IMR-90 (cell line): Measurements from ENCODE around the gene HYAL1. TPM values are rescaled to one million over a fixed set of nuclear protein-coding genes. Genes with fewer than 3 reads are reported as not detected.

Source experiments
- ATAC-seq: fragments of 200-7000 bp; cut with Tn5 transposase; 2 replicates; pipeline ENCODE4 v1.9.1; 2020; ENCODE audit warnings: low read depth, mild to moderate bottlenecking, moderate library complexity
- BruUV-seq: library from RNA; stranded (reverse); fragments of 400-500 nt; replicated peaks from 2 replicates; lab custom pipeline; 2021; lab: Mats Ljungman, UMichigan
- CTCF ChIA-PET: fragments of 300-600 bp; formaldehyde crosslinking; extraction: SDS; loops from one replicate; lab custom pipeline; 2021; ENCODE audit warnings: antibody characterized with exemption; lab: Yijun Ruan, JAX
- POLR2A ChIA-PET: fragments of 300-600 bp; sonication (Branson Sonifier 250); formaldehyde crosslinking; loops from one replicate; lab custom pipeline; 2022; ENCODE audit warnings: antibody characterized with exemption; ENCODE audit not compliant: unreplicated experiment; lab: Charles Lee
- DNase-seq: peaks from one replicate; pipeline ENCODE4 v3.0.0; 2013
- H2AFZ ChIP-seq: replicated peaks from 2 replicates; pipeline ENCODE3; 2013; ENCODE audit warnings: low read length, mild to moderate bottlenecking; ENCODE audit not compliant: poor library complexity
- H2AK5ac ChIP-seq: 2 replicates; pipeline ENCODE4 v1.6.1; 2013; ENCODE audit warnings: low read depth, low read length, inconsistent platforms
- H2AK9ac ChIP-seq: replicated peaks from 2 replicates; pipeline ENCODE3; 2013; ENCODE audit warnings: mild to moderate bottlenecking, low read depth, low read length, moderate library complexity; ENCODE audit not compliant: poor library complexity
- H2BK120ac ChIP-seq: 2 replicates; pipeline ENCODE4 v1.6.1; 2013; ENCODE audit warnings: low read depth, low read length, inconsistent platforms
- H2BK15ac ChIP-seq: 3 replicates; pipeline ENCODE4 v1.6.1; 2013; ENCODE audit warnings: low read depth, low read length, inconsistent platforms
- H2BK20ac ChIP-seq: 2 replicates; pipeline ENCODE4 v1.6.1; 2013; ENCODE audit warnings: low read depth, mild to moderate bottlenecking, inconsistent platforms, low read length, moderate library complexity
- H2BK5ac ChIP-seq: 2 replicates; pipeline ENCODE4 v1.6.1; 2013; ENCODE audit warnings: mild to moderate bottlenecking, low read depth, low read length, inconsistent platforms; ENCODE audit not compliant: poor library complexity, severe bottlenecking
- H3K14ac ChIP-seq: replicated peaks from 2 replicates; pipeline ENCODE4 v1.6.1; 2013; ENCODE audit warnings: low read depth, low read length, inconsistent platforms
- H3K18ac ChIP-seq: 2 replicates; pipeline ENCODE4 v1.6.1; 2013; ENCODE audit warnings: low read depth, low read length, control low read depth
- H3K23ac ChIP-seq: 2 replicates; pipeline ENCODE4 v1.6.1; 2013; ENCODE audit warnings: low read depth, low read length, inconsistent platforms
- H3K27ac ChIP-seq: 2 replicates; pipeline ENCODE4 v1.5.1; 2013; ENCODE audit warnings: mild to moderate bottlenecking, control low read depth, low read length; ENCODE audit not compliant: insufficient read depth
- H3K27me3 ChIP-seq: 2 replicates; pipeline ENCODE4 v1.6.1; 2013; ENCODE audit warnings: low read length; ENCODE audit not compliant: control insufficient read depth, insufficient read depth
- H3K36me3 ChIP-seq: 2 replicates; pipeline ENCODE4 v1.6.1; 2013; ENCODE audit warnings: low read length, mixed read lengths; ENCODE audit not compliant: control insufficient read depth, insufficient read depth
- H3K4ac ChIP-seq: 2 replicates; pipeline ENCODE4 v1.6.1; 2013; ENCODE audit warnings: low read depth, low read length, inconsistent platforms
- H3K4me1 ChIP-seq: 2 replicates; pipeline ENCODE4 v1.6.1; 2013; ENCODE audit warnings: low read length, mixed read lengths; ENCODE audit not compliant: control insufficient read depth, insufficient read depth
- H3K4me2 ChIP-seq: 2 replicates; pipeline ENCODE4 v1.6.1; 2013; ENCODE audit warnings: low read depth, mild to moderate bottlenecking, control low read depth, low read length, moderate library complexity
- H3K4me3 ChIP-seq: 2 replicates; pipeline ENCODE4 v1.5.1; 2013; ENCODE audit warnings: low read depth, mild to moderate bottlenecking, control low read depth, low read length, moderate library complexity; ENCODE audit not compliant: insufficient read depth
- H3K56ac ChIP-seq: 2 replicates; pipeline ENCODE4 v1.6.1; 2013; ENCODE audit warnings: low read length, inconsistent platforms; ENCODE audit not compliant: insufficient read depth; ENCODE audit errors: extremely low read depth
- H3K79me1 ChIP-seq, 2 experiments: 2 replicates each; pipeline ENCODE4 v1.6.1; 2013; ENCODE audit warnings: low read length in 2 of 2, inconsistent platforms in 1 of 2, low read depth in 1 of 2
- H3K9ac ChIP-seq: 2 replicates; pipeline ENCODE4 v1.6.1; 2013; ENCODE audit warnings: low read depth, low read length, control low read depth
- H3K9me1 ChIP-seq: 2 replicates; pipeline ENCODE4 v1.6.1; 2013; ENCODE audit warnings: low read length, inconsistent platforms; ENCODE audit not compliant: insufficient read depth
- H3K9me3 ChIP-seq: 2 replicates; pipeline ENCODE4 v1.6.1; 2013; ENCODE audit warnings: low read length; ENCODE audit not compliant: control insufficient read depth, insufficient read depth
- H4K20me1 ChIP-seq: 2 replicates; pipeline ENCODE4 v1.6.1; 2013; ENCODE audit warnings: low read length, inconsistent platforms; ENCODE audit not compliant: insufficient read depth
- H4K5ac ChIP-seq: 2 replicates; pipeline ENCODE4 v1.6.1; 2013; ENCODE audit warnings: mild to moderate bottlenecking, low read depth, low read length, control low read depth
- H4K8ac ChIP-seq, 2 experiments: 2 replicates each; pipeline ENCODE4 v1.6.1; 2013; ENCODE audit warnings: low read depth in 2 of 2, low read length in 2 of 2, control low read depth in 1 of 2, inconsistent platforms in 1 of 2
- H4K91ac ChIP-seq: 2 replicates; pipeline ENCODE4 v1.6.1; 2013; ENCODE audit warnings: low read depth, low read length, inconsistent platforms; ENCODE audit not compliant: insufficient read depth
- CHD1 ChIP-seq: IDR thresholded peaks from 2 replicates; pipeline ENCODE4 v1.6.1; 2012; ENCODE audit warnings: low read depth, low read length, improper control_type of control experiment
- CTCF ChIP-seq: conservative IDR thresholded peaks from 2 replicates; pipeline ENCODE4 v1.5.1; 2012; ENCODE audit warnings: mild to moderate bottlenecking, low read depth, low read length, improper control_type of control experiment
- FOS ChIP-seq: fragments of 150-350 bp; IDR thresholded peaks from 2 replicates; pipeline ENCODE4 v1.6.1; 2016; ENCODE audit warnings: low read depth, low read length
- MAFK ChIP-seq: IDR thresholded peaks from 2 replicates; pipeline ENCODE4 v1.6.1; 2012; ENCODE audit warnings: low read depth, low read length, improper control_type of control experiment
- MAZ ChIP-seq: IDR thresholded peaks from 2 replicates; pipeline ENCODE4 v1.6.1; 2012; ENCODE audit warnings: low read depth, mild to moderate bottlenecking, low read length, improper control_type of control experiment, moderate library complexity, borderline replicate concordance
- NFE2L2 ChIP-seq: fragments of 150-350 bp; IDR thresholded peaks from 2 replicates; pipeline ENCODE4 v1.6.1; 2016; ENCODE audit warnings: low read depth, mild to moderate bottlenecking, low read length
- POLR2A ChIP-seq: IDR thresholded peaks from 2 replicates; pipeline ENCODE4 v1.6.1; 2012; ENCODE audit warnings: mild to moderate bottlenecking, low read depth, low read length
- RAD21 ChIP-seq: IDR thresholded peaks from 2 replicates; pipeline ENCODE4 v1.6.1; 2012; ENCODE audit warnings: low read length, improper control_type of control experiment
- RCOR1 ChIP-seq: IDR thresholded peaks from 2 replicates; pipeline ENCODE4 v1.6.1; 2012; ENCODE audit warnings: mild to moderate bottlenecking, low read length, improper control_type of control experiment; ENCODE audit not compliant: insufficient replicate concordance
- RFX5 ChIP-seq: IDR thresholded peaks from 2 replicates; pipeline ENCODE4 v1.8.0; 2012; ENCODE audit warnings: low read depth, mild to moderate bottlenecking, low read length, moderate library complexity
- USF2 ChIP-seq: fragments of 150-350 bp; IDR thresholded peaks from 2 replicates; pipeline ENCODE4 v1.6.1; 2017; ENCODE audit warnings: mild to moderate bottlenecking, antibody characterized with exemption, low read length, low read depth
- WGBS, 2 experiments: methylation state at CpG; one replicate each; pipeline versions ENCODE4 v1.1.5 to v1.1.7; 2013; ENCODE audit warnings: missing lambda C conversion rate in 2 of 2; ENCODE audit not compliant: insufficient read length in 1 of 2; ENCODE audit errors: extremely low coverage in 2 of 2; 5-methylcytosine and 5-hydroxymethylcytosine counted together
- dilution Hi-C: fragments of 300-500 bp; cut with HindIII; formaldehyde crosslinking; loops from one replicate; pipeline ENCODE4 v1.14.3; 2018; ENCODE audit warnings: low sequenced_read_pairs; ENCODE audit not compliant: unreplicated experiment
- in situ Hi-C: fragments of 300-500 bp; cut with MboI; formaldehyde crosslinking; loops from 3 replicates; pipeline ENCODE4 v1.14.3; 2019; ENCODE audit warnings: low sequenced_read_pairs, inconsistent platforms, mixed read lengths
- intact Hi-C: fragments of 100-400 bp; cut with micrococcal nuclease; formaldehyde crosslinking; loops from 2 replicates; pipeline ENCODE4 v1.10.0; 2022
- polyA plus RNA-seq, 3 experiments: library from polyadenylated mRNA; depleted of rRNA; stranded (reverse); fragments of >200 nt; gene quantifications; 2 replicates each; pipeline ENCODE4 v1.2.3, GENCODE V29; 2012; ENCODE audit warnings: low replicate concordance in 1 of 3
- total RNA-seq: library from RNA; depleted of rRNA; stranded (reverse); fragments of >200 nt; gene quantifications from 2 replicates; pipeline ENCODE4 v1.2.3, GENCODE V29; 2012

Gene HYAL1
- total and polyA plus RNA-seq, 2 of the 4 experiments (the other 2 are of a cell fraction): 0.32 to 0.36 TPM

GRCh38 chr3:50286322-50287227 is 16.8 kb downstream of the HYAL1 start:
- Histone ChIP-seq H2BK5ac (no peak overlapping the region), H2BK20ac (no peak overlapping the region), H3K9me3 (no peaks in the 10 kb centered on the region), H3K9me1 (no peaks in the 10 kb centered on the region; the same call in 1 of the 2 replicates), H3K79me1 (peaks cover 12 to 24% of the 10 kb centered on the region in 2 experiments), H3K9ac (no peak overlapping the region), H3K4me2 (no peak overlapping the region), H2AFZ (no peak overlapping the region), H3K27ac (no peak overlapping the region), H4K8ac (no peak overlapping the region), H3K4ac (no peak overlapping the region), H3K18ac (no peak overlapping the region), H3K27me3 (no peaks in the 10 kb centered on the region), H3K4me1 (peaks cover 3% of the 10 kb centered on the region), H3K23ac (no peak overlapping the region), H2AK9ac (no peak overlapping the region), H4K20me1 (no peaks in the 10 kb centered on the region; the same call in 1 of the 2 replicates), H2AK5ac (no peak overlapping the region), H2BK120ac (no peak overlapping the region), H3K4me3 (no peak overlapping the region), H4K5ac (no peak overlapping the region), H4K91ac (no peak overlapping the region), H3K14ac (no peak overlapping the region), H3K36me3 (peaks cover 34% of the 10 kb centered on the region), H3K56ac (no peak overlapping the region), H2BK15ac (no peak overlapping the region)
- intact Hi-C loops: no loop called here
- BruUV-seq: no TSS peak
- TF ChIP-seq MAZ (no peak), MAFK (no peak), CTCF (no peak), NFE2L2 (no peak), FOS (no peak), RCOR1 (no peak), POLR2A (no peak), CHD1 (no peak), RFX5 (no peak), RAD21 (no peak), USF2 (no peak)
- POLR2A ChIA-PET: no interaction called here
- DNase-seq (no peak), ATAC-seq (no peak)
- 94% methylated on average over 12 of the region's 28 CpGs; no CpG with 5 or more reads in 1 of the 2 experiments for WGBS, 2 experiments
- CTCF ChIA-PET: no interaction called here
- in situ Hi-C loops: no loop called here
- dilution Hi-C loops: no loop called here
